Spleen (tissue), 11 donors: ENCODE results near the gene C14orf180. TPM values are rescaled to one million over a fixed set of nuclear protein-coding genes. Genes with fewer than 3 reads are reported as not detected.

Experiments
- DNase-seq: peaks from one replicate; pipeline ENCODE4 v3.0.0-alpha.2; 2020
- H3K27ac ChIP-seq, 8 donors: fragments of 200-600 bp; sonication (generic) in 7 of 8; 1 replicate in 4 of 8; 2 replicates in 4 of 8; pipeline versions ENCODE4 v1.5.0 to v1.8.0; 2016 to 2021; ENCODE audit warnings: inconsistent platforms in 4 of 8, mild to moderate bottlenecking in 4 of 8, moderate library complexity in 1 of 8
- H3K27me3 ChIP-seq, 7 donors: fragments of 200-600 bp; sonication (generic) in 6 of 7; replicated peaks in 1 of 7; 1 replicate in 4 of 7; 2 replicates in 3 of 7; pipeline versions ENCODE4 v1.5.0 to v1.8.0; 2016 to 2021; ENCODE audit warnings: inconsistent platforms in 3 of 7, mild to moderate bottlenecking in 1 of 7
- H3K36me3 ChIP-seq, 6 donors: fragments of 200-600 bp; sonication (generic) in 5 of 6; 1 replicate in 4 of 6; 2 replicates in 2 of 6; pipeline versions ENCODE4 v1.5.0 to v1.8.0; 2016 to 2021; ENCODE audit warnings: inconsistent platforms in 2 of 6
- H3K4me1 ChIP-seq, 6 donors: fragments of 200-600 bp; sonication (generic) in 5 of 6; 1 replicate in 3 of 6; 2 replicates in 3 of 6; pipeline versions ENCODE4 v1.5.0 to v1.8.0; 2016 to 2021; ENCODE audit warnings: inconsistent platforms in 3 of 6
- H3K4me3 ChIP-seq, 8 donors: fragments of 200-600 bp; sonication (generic) in 7 of 8; 1 replicate in 4 of 8; 2 replicates in 4 of 8; pipeline versions ENCODE4 v1.5.0 to v1.8.0; 2016 to 2021; ENCODE audit warnings: inconsistent platforms in 4 of 8, mild to moderate bottlenecking in 4 of 8, moderate library complexity in 2 of 8
- H3K9me3 ChIP-seq, 8 donors: fragments of 200-600 bp; sonication (generic) in 7 of 8; 1 replicate in 4 of 8; 2 replicates in 4 of 8; pipeline versions ENCODE4 v1.5.0 to v1.8.0; 2016 to 2021; ENCODE audit warnings: inconsistent platforms in 4 of 8
- CTCF ChIP-seq, 11 experiments: fragments of 200-600 bp in 7 of 11; fragments of 450-650 bp in 4 of 11; sonication (generic) in 4 of 11; IDR thresholded peaks in 8 of 11; conservative IDR thresholded peaks in 3 of 11; 1 replicate in 7 of 11; 2 replicates in 4 of 11; pipeline versions ENCODE4 v1.4.0 to v1.8.0; 2016 to 2021; ENCODE audit warnings: antibody characterized with exemption in 11 of 11, inconsistent platforms in 4 of 11, mild to moderate bottlenecking in 1 of 11
- POLR2A ChIP-seq, 3 donors: fragments of 450-650 bp; IDR thresholded peaks; one replicate each; pipeline ENCODE4 v1.5.1; 2017; ENCODE audit warnings: antibody characterized with exemption in 3 of 3, mild to moderate bottlenecking in 1 of 3
- POLR2AphosphoS5 ChIP-seq, 3 donors: sonication (generic); formaldehyde crosslinking; IDR thresholded peaks; one replicate each; pipeline ENCODE4 v1.5.1; 2017; ENCODE audit warnings: antibody characterized with exemption in 3 of 3
- WGBS, 5 donors: extraction: QIAGEN DNeasy Blood & Tissue Kit in 3 of 5; methylation state at CpG; one replicate each; pipeline versions ENCODE4 v1.1.5 to v1.1.7; 2013 to 2018; 5-methylcytosine and 5-hydroxymethylcytosine counted together
- intact Hi-C: fragments of 100-400 bp; cut with DNase I; formaldehyde crosslinking; loops from one replicate; pipeline ENCODE4 v1.15.0; 2023; ENCODE audit warnings: low total_unique reads
- polyA plus RNA-seq, 3 donors: library from polyadenylated mRNA; stranded (reverse); fragments of 200-250 nt; gene quantifications; one replicate each; pipeline ENCODE4 v1.2.1, GENCODE V29; 2013
- total RNA-seq, 7 donors: library from RNA; depleted of rRNA in 3 of 7; stranded (reverse); fragments of >200 nt in 3 of 7; fragmentation: NEBNext Ultra II Directional in 4 of 7; extraction: Animal tissue kit (Norgen Biotek cat#: 25700) in 4 of 7; gene quantifications; one replicate each; pipeline versions ENCODE4 v1.1.0 to v1.2.1, GENCODE V29; 2016 to 2021
- donor health status: healthy with polysubstance abuse.
- donor health status: DM: no; HTN: no; CAD: no; lungs with moderate emphysema.
- donor health status: DM: no; HTN: no; CAD: no.
- donor health status: Bipolar disorder and iron deficiency.
- donor health status: healthy.
- donor health status: DM: no; HTN: no; CAD: no.
- donor health status: DM: yes; HTN: yes; CAD: no.

C14orf180 gene
- total and polyA plus RNA-seq, 10 donors = 0.17 to 0.70 (median 0.28) TPM; not detected in 5

- Histone ChIP-seq H3K27me3 (peaks cover 0 to 64% (median 3%) of the 10 kb centered on the region in 7 donors), H3K9me3 (no peaks in the 10 kb centered on the region), H3K36me3 (no peaks in the 10 kb centered on the region), H3K27ac (no peak overlapping the region), H3K4me1 (peaks cover 0 to 13% (median 0%) of the 10 kb centered on the region in 6 donors), H3K4me3 (no peak overlapping the region)
- WGBS, 5 donors = 86 to 91% (median 88%) methylated on average over 7 to 14 of the region's 14 CpGs
- DNase-seq = peak; percentile 64
- TF ChIP-seq POLR2A (IDR thresholded peaks at IDR 0.05) (no peak), POLR2AphosphoS5 (IDR thresholded peaks at IDR 0.05) (no peak), CTCF (IDR thresholded peaks at IDR 0.05 in 8 of 11, conservative IDR thresholded peaks at IDR 0.05 in 3 of 11) (no peak)
- intact Hi-C loops = no loop called here
These were observed 31.4 kb upstream of the C14orf180 start for GRCh38 chr14:104547998-104548700.

- Histone ChIP-seq H3K4me1 (peaks cover 0 to 13% (median 0%) of the 10 kb centered on the region in 6 donors), H3K9me3 (no peaks in the 10 kb centered on the region), H3K36me3 (no peaks in the 10 kb centered on the region), H3K27me3 (peaks cover 0 to 61% (median 0%) of the 10 kb centered on the region in 7 donors), H3K27ac (no peak overlapping the region), H3K4me3 (no peak overlapping the region)
- 31 to 48% (median 36%) methylated on average over 10 to 15 of the region's 15 CpGs for WGBS, 5 donors
- intact Hi-C loops = no loop called here
- TF ChIP-seq CTCF (IDR thresholded peaks at IDR 0.05 in 8 of 11, conservative IDR thresholded peaks at IDR 0.05 in 3 of 11) (no peak), POLR2A (IDR thresholded peaks at IDR 0.05) (no peak), POLR2AphosphoS5 (IDR thresholded peaks at IDR 0.05) (no peak)
- DNase-seq = no peak
These were observed 30.6 kb upstream of the C14orf180 start for GRCh38 chr14:104548802-104549535.

- DNase-seq = peak; percentile 32
- TF ChIP-seq POLR2A (IDR thresholded peaks at IDR 0.05) (no peak), POLR2AphosphoS5 (IDR thresholded peaks at IDR 0.05) (no peak), CTCF (IDR thresholded peaks at IDR 0.05 in 8 of 11, conservative IDR thresholded peaks at IDR 0.05 in 3 of 11) (no peak)
- H3K4me1 ChIP-seq = peaks cover 0 to 13% (median 0%) of the 10 kb centered on the region in 6 donors
- no peak overlapping the region for H3K4me3 ChIP-seq
- WGBS, 5 donors = 73 to 82% (median 77%) methylated on average over 6 to 8 of the region's 8 CpGs
- no peak overlapping the region for H3K27ac ChIP-seq
- peaks cover 0 to 63% (median 0%) of the 10 kb centered on the region in 7 donors for H3K27me3 ChIP-seq
- no peaks in the 10 kb centered on the region for H3K9me3 ChIP-seq
- intact Hi-C loops = no loop called here
- H3K36me3 ChIP-seq = no peaks in the 10 kb centered on the region
These were observed 29.8 kb upstream of the C14orf180 start for GRCh38 chr14:104549536-104550339.
